Measurements from ENCODE around the gene DCTD.

Gene DCTD

DNA sequence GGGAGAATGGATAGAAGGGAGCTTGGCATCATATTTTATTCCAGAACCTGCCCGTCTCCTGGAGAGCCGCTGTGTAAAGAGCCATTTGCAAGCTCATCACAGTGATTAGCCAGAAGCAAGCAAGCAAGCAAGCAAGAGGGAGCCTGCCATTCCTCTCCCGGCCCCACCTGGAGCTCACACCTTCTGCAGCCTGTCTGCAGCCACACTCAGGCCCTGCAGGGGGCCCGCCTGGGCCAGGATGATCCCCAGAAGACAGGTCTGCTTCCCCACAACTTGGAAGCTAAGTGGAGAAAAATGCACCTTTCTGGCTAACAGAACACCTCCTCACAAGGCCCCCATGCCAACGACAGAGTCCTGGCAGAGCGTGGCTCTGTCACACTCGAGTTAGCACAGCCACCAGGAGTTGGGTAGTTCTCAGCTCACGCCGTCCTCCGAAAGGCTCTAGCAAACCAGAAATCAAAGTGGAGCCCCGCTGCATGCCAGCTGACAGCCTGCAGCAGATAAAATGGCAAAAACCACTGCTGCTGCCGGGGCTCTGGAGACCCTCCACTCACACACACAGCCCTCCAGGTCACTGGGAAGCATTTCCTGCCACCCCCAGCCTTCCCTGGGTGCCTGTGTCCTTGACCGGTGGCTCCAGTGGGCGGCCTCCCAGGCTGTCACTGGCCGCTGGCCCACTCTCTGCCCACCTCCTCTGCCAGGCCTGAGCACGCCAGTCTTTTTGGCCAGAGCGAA lies 54.9 kb downstream of the DCTD start:
- no peak overlapping the region for H3K27ac ChIP-seq
- intact Hi-C loops (cut with DNase I; ENCODE audit: low total_unique reads): no loop called here
- H3K36me3 ChIP-seq: no peaks in the 10 kb centered on the region
- no peak for DNase-seq
- no peaks in the 10 kb centered on the region for H3K9me3 ChIP-seq
- H3K27me3 ChIP-seq: no peaks in the 10 kb centered on the region
- TF ChIP-seq, protein P1, sequence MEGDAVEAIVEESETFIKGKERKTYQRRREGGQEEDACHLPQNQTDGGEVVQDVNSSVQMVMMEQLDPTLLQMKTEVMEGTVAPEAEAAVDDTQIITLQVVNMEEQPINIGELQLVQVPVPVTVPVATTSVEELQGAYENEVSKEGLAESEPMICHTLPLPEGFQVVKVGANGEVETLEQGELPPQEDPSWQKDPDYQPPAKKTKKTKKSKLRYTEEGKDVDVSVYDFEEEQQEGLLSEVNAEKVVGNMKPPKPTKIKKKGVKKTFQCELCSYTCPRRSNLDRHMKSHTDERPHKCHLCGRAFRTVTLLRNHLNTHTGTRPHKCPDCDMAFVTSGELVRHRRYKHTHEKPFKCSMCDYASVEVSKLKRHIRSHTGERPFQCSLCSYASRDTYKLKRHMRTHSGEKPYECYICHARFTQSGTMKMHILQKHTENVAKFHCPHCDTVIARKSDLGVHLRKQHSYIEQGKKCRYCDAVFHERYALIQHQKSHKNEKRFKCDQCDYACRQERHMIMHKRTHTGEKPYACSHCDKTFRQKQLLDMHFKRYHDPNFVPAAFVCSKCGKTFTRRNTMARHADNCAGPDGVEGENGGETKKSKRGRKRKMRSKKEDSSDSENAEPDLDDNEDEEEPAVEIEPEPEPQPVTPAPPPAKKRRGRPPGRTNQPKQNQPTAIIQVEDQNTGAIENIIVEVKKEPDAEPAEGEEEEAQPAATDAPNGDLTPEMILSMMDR (IDR thresholded peaks at IDR 0.05): no peak
- no peaks in the 10 kb centered on the region for H3K4me1 ChIP-seq
- H3K4me3 ChIP-seq: no peak overlapping the region

DNA sequence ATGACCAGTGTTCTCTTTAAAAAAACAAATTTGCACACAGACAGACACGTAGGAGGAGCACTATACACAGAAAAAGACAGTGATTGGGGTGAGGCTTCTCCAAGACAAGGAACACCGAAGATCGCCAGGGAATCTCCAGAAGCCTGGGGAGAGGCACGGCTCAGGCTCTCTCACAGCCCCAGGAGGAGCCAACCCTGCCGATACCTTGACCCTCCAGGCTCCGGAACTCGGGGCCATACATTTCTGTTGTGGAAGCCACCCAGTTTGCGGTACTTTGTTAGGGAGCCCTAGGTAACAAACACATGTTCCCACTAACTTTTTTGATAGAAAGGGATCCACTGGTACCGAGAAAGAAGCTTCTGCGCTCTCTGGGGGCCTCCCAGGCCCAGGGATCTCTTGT lies 55.8 kb downstream of the DCTD start:
- Histone ChIP-seq H3K4me3 (no peak overlapping the region), H3K36me3 (no peaks in the 10 kb centered on the region), H3K27ac (no peak overlapping the region), H3K4me1 (no peaks in the 10 kb centered on the region), H3K9me3 (no peaks in the 10 kb centered on the region), H3K27me3 (no peaks in the 10 kb centered on the region)
- intact Hi-C loops (cut with DNase I; ENCODE audit: low total_unique reads): no loop called here
- TF ChIP-seq, protein P1 (IDR thresholded peaks at IDR 0.05): no peak
- DNase-seq: no peak

DNA sequence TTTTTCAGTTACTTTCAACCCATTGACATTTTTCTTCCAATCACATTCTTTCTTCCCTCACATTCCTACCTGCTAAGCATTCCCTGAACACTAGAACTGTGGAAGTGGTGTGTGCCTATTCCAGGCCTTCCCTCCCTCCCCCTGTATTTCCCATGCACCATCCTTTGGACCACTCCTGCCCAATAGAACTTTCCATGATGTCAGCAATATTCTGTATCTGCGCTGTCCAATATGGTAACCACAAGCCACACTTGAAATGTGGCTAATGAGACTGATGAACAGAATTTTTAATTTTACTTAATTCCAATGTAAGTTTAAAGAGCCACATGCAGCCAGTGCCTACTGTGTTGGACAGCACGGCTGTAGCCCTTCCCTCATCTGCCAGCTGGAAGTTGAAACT lies 57.5 kb downstream of the DCTD start:
- TF ChIP-seq, protein P1 (IDR thresholded peaks at IDR 0.05): no peak
- DNase-seq: no peak
- Histone ChIP-seq H3K4me1 (no peaks in the 10 kb centered on the region), H3K9me3 (no peaks in the 10 kb centered on the region), H3K4me3 (no peak overlapping the region), H3K27ac (no peak overlapping the region), H3K27me3 (no peaks in the 10 kb centered on the region), H3K36me3 (no peaks in the 10 kb centered on the region)
- intact Hi-C loops (cut with DNase I; ENCODE audit: low total_unique reads): no loop called here

DNA sequence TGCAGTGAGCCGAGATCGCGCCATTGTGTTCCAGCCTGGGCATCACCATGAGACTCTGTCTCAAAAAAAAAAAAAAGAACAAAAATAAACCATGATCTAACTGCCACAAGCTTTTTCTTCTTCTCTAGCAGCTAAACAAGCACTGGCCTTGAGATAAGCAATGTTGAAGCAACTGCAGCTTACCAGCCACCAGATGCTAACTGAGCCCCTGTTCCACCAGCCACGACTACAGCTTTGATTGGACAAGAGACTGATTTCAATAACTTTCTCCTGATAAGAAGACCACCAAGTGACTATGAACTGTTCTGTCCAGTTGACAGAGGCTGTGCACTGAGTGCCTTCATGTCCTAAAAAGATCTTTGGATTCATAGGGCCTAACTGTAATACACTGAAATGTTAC lies 58.5 kb downstream of the DCTD start:
- no peak overlapping the region for H3K4me3 ChIP-seq
- H3K36me3 ChIP-seq: no peaks in the 10 kb centered on the region
- no peak overlapping the region for H3K27ac ChIP-seq
- peaks cover 0 to 8% (median 2%) of the 10 kb centered on the region in 3 donors for H3K9me3 ChIP-seq
- DNase-seq: no peak
- H3K4me1 ChIP-seq: no peaks in the 10 kb centered on the region
- intact Hi-C loops (cut with DNase I; ENCODE audit: low total_unique reads): no loop called here
- TF ChIP-seq, protein P1 (IDR thresholded peaks at IDR 0.05): no peak
- H3K27me3 ChIP-seq: no peaks in the 10 kb centered on the region

DNA sequence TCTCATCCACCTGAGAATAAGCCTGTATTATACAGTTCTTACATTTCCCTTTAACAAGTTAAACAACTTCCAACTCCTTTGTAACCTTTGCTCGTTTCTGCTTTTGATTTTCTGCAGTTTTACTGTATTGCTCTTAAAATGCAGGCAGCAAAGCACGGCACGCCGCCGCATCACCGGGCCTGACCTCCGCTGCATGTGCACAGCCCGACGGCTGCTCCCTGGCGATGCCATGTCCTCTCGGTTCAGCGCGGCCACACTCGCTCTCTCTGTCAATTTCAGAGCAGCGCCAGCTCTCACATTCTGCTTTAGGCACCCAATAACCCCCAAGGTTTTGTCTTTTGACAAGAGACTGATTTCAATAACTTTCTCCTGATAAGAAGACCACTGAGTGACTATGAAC lies 60.3 kb downstream of the DCTD start:
- no peak for DNase-seq
- Histone ChIP-seq H3K4me3 (no peak overlapping the region), H3K27me3 (no peaks in the 10 kb centered on the region), H3K36me3 (no peaks in the 10 kb centered on the region), H3K9me3 (peaks cover 0 to 13% (median 10%) of the 10 kb centered on the region in 3 donors), H3K27ac (no peak overlapping the region), H3K4me1 (no peaks in the 10 kb centered on the region)
- TF ChIP-seq, protein P1 (IDR thresholded peaks at IDR 0.05): no peak
- intact Hi-C loops (cut with DNase I; ENCODE audit: low total_unique reads): no loop called here

Data from tibial artery (tissue), 4 donors.